GM19240 (cell line): ENCODE results near the gene MPHOSPH8.
"Not testable (repeated sequence)": the region's sequence is repeated elsewhere in the genome, so short reads cannot be mapped to it uniquely, and the experiment has no call there.

Source experiments
- DNase-seq: peaks from one replicate; pipeline ENCODE4 v3.0.0; 2011; ENCODE audit warnings: low spot score; ENCODE audit not compliant: insufficient read length

The MPHOSPH8 gene

DNA sequence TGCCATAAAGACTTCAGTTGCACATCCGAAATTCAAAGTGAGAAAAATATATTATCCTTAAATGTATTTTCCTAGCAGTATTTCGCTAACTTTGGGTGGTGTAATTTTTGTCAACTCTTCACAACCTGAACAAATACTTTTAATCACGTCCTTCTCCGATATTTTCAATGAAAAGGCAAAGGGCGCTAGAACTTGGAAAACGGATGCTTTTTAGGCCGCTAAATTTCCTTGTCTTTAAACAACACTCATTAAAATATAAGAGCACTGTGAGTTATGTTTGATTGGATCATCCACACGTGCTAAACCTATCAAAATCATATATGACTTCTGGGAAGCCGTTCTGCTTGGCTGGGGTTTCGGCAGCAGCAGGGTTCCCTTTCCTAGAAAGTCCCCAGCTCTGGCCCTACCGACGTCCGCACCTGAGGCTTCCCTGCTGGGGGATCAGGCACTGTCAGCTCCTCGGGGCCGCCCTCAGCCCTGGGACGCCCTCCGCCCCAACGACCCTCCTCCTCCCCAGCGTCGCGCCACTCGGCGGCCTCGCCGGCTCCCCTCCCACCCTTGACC, 462 bp upstream of the MPHOSPH8 start:
- DNase-seq: no peak

DNA sequence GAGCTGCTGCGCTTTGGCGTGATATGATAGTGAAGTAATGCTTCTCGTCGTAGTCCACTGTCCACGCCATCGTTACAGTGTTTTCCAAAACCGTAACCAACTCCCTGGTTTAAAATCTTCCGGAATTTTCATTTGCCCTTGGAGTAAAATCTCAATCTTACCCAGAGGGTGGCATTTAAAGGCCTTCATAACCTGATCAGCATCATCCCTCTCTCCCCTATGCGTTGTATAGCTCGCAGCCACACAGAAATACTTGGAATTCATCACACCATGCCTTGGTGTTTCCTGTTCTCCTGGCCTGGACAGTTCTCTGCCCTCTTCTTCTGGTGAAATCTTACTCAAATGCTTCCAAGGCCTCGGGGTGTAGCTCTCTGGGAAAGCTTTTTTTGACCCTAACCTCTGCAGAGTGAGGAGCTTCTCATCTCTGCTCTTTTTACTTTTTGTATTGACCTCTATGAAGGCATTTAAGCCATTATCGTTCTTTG, 839 bp downstream of the MPHOSPH8 start:
- no peak for DNase-seq

DNA sequence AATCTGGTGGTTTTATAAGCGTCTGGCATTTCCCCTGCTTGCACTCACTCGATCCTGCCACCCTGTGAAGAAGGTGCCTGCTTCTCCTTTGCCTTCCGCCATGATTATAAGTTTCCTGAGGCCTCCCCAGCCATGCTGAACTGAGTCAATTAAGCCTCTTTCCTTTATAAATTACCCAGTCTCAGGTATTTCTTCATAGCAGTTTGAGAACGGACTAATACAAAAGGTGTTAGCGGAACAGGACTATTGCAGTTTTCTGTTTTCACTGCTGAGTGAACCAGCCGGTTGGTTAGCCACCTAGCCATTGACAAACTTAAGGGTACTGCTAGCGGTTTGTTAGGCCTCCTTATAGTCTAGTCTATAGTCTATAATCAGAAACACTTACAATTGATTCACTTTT, 2.5 kb downstream of the MPHOSPH8 start:
- not testable (repeated sequence) for DNase-seq

DNA sequence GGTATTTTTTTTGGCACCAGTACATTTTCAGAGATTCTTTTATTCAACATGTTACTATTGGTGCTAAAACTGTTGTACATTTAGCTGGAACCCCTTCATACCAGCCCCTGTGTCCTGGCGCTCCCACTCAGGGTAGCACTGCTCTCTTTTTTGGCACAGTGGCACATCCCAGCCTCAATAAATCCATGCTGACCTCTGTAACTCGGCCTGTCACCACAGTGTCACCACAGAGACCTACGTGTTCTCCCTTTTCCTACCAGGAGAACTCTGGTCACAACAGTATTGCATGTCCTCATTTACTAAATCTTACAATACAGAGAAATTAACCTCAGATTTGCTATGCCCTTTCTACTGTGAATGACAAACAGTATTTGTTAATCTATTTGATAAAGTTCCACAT, 10.2 kb downstream of the MPHOSPH8 start:
- no peak for DNase-seq

DNA sequence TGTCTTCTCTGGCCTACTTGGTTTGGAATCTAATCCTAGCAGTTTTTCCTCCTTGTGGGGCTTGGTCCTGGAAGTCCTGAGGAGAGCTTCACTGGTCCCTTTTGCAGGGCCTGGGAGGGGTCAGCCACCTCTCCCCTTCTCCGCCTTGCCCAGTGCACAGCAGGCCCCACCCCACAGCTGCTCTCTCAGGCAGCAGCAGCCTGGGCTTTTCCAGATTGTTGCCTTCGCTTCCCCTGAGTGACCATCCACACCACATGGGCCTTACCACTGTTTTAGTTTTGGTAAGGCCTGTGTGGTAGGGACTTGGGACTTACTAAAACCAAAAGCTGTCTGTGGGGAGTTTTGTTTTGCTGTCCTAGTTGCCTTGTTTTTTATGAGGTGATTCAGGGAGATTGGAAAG, 11.5 kb downstream of the MPHOSPH8 start:
- DNase-seq: no peak

DNA sequence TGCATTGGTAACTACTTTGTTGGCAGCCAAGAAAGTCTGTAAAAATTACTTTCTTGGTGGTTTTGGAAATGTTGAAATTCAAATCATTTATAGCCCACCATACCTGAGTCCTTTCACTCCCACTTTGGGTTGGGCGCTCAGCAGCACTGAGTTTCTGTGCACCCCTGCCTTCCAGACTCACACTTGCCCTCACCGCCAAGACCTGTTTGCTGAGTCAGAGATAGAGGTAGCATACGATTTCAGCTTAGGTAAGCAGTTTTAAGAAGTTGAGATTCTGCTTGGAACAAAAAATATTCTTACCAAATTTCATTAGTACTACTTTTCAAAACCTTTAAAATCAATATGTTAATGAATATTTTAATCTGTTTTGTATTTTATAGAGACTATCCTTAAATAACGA, 12.6 kb downstream of the MPHOSPH8 start:
- no peak for DNase-seq

DNA sequence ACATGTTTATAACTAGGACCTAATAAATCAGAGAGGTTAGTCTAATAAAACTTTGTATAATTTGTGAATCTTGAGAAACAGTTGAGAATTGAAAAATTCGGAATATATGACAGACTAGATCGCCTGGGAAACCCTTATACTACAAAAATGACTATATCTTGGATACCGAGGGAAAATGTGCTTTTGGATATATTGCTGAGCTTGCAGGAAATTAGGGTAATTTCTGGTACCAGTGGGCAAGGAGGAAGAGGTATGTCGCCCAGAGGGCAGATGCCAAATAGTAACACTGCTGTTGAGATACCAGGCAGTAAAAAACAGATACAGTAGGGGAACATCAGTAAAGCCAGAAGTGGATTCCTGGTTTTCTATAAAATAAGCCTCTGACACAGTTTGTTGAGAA, 17.3 kb downstream of the MPHOSPH8 start:
- DNase-seq: no peak

DNA sequence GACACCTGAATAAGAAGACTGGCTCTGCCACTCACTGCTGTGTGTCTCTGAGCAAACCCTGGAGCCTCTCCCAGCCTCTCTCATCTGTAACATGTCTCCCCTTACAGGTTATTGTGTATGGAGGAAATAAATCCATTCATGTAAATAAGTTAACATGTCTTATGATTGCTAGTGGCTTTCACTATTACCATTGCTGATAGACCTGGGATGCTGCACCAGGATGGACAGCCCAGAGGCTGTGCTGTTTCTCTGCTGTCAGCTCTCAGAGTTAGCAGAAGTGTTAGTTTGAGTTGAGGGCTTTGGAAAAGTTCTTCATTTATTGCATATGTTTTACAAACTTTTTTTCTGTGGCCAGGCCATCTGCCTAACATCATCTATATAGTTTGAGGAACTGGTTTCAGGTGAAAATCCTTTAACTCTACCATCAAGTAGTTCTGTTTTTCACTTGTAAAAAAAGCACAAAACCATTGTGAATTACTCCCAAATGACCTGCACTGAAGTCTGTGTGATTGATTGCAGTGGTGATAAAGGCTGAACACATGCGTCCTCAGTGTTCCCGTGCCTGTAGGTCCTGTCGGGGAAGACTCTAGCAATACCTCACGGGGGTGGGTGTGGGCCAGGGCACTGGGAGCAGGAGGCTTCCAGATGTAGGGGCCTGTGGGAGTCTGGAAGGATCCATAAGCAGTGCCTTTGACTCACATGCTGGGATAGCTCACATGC, 24.6 kb downstream of the MPHOSPH8 start:
- DNase-seq: no peak

DNA sequence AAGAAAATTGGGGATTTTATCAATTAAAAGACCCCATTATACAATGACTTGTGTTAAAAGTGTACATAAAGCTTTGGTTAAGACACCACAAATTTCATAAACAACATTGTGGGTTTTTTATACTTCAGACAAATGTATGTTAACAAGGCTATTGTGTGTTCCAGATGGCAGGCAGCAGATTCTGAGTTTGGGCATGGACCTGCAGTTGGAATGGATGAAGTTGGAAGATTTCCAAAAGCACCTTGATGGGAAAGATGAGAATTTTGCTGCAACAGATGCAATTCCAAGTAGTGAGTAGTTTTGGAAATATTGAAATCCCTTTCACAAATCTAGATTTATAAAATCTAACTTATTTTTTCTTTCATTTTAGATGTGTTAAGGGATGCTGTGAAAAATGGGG, 25.4 kb downstream of the MPHOSPH8 start:
- no peak for DNase-seq

DNA sequence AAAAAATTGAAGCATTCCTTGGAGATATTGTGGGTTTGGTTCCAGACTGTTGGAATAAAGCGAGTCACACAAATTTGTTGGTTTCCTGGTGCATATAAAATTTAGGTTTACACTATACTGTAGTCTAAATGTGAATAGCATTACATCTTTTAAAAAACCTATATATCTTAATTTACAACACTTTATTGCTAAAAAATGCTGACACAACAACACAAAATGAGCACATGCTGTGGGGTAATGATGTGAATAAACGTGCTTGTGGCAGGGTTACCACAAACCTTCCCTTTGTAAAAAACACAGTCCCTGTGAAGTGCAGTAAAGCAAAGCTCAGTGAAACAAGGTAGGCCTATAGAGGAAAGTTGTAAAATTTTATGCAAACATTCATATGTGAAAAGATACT, 27.7 kb downstream of the MPHOSPH8 start:
- DNase-seq: no peak

DNA sequence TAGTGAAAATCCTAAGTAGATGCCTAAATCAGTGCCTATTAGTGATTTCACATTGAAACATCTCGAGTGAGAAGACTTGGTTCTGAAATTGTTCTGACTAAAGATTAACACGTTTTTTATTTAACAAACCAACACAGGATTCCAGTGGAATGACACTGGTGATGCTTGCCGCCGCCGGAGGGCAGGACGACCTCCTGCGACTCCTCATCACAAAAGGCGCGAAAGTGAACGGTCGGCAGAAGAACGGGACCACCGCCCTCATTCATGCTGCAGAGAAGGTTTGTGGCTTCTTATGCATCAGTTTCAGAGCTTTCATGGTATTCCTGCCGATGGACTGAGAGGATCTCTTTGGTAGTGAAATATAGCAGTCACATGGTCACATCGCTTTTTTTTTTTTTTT, 28.1 kb downstream of the MPHOSPH8 start:
- no peak for DNase-seq

DNA sequence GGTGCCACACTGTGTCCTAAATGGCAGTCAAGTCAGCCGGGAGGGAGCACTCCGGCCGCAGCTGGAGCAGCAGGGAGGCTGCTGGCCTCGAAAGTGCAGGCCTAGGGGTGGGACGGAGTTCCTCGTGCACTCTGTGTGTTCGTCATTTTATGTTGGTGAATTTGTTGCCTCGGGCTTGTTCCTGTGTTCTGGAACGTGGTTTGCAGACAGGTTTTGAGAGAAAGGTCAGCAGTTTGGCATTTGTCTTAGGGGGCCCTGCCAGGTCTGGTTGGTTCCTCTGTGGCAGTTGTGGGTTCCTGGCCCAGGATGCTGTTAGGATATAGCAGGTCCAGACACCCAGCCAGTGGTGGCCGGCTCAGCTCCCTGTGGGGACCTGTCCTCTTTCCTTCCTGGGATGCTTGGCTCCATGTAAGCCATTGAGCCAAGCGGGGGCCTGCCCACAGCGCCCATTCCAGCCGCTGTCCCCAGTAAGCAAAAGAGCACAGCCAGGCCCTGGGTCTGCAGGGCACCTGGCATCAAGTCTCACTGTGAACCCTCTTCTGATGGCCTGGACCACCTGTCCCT, 30.0 kb downstream of the MPHOSPH8 start:
- DNase-seq: no peak

DNA sequence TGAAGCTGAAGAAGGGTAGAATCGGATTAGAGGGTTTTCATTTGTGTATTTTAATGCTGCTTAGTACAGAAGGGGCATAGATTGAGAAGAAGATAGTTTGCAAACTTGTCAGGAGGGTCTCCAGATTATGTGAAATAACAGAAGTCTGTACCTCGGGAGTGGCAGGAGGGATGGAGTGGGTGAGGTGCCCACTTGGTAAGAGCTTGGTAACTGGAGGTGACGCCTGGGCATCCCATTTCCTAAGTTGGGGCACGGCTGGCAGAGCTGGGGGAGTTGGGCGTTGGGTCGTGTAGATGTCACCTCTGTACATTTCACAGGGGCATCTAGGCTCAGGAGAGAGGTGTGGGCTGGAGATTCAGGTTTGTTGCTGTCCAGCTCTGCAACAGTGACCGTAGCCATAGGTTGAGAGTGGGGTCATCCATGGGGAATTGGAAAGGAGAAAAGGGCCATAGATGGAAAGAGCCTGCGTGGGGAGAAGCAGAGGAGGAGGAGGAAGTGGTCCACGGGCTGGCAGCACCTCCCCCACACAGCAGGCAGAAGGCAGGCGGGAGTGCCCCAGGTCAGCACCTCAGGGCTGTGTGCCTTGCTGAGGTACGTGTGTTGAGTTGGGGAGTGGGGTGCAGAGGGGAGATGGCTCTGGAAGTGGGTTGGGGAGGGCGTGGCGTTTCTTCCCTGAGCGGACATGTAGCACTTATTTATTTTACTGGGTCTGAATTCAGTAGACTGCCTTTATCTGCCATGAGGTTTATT, 31.2 kb downstream of the MPHOSPH8 start:
- no peak for DNase-seq

DNA sequence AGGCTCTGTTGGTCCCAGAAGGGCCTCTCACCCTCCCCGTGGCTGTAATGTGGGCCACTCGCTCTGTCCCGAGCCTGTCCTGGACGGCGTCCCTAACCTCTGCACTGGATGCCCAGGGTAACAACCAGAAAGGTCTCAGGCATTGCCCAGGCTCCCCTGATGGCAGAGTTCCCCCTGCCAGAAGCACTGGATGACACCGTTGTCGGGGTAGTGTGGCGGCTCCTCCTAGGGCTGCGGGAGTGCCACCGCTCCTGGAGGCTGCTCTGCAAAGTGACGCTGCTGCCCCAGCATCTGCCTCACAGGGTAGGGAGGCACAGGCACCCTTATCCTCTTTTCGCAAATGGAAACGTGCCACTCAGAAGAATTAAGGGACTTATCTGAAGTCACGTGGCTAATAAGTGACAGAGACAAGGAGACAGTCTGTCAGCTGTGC, 32.0 kb downstream of the MPHOSPH8 start:
- DNase-seq: no peak

DNA sequence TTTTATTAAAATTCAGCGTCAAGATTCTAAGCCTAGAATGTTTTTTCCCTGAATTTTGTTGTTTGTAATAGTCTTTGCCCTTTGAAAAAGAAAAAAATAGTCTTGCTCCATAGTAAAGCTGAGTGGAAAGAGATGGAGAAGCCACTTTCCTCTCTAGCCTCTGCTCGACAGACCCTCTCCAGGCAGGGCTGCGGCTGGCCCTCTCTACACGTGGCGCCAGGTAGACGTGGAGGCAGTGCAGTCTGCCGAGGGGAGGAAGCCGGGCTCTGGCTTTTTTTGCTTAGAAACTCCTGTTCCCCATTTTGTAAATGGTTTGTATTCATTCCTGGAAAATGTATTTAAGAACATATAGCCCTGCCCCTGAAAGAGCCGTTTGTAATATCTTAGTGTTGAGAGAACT, 35.3 kb downstream of the MPHOSPH8 start:
- no peak for DNase-seq

DNA sequence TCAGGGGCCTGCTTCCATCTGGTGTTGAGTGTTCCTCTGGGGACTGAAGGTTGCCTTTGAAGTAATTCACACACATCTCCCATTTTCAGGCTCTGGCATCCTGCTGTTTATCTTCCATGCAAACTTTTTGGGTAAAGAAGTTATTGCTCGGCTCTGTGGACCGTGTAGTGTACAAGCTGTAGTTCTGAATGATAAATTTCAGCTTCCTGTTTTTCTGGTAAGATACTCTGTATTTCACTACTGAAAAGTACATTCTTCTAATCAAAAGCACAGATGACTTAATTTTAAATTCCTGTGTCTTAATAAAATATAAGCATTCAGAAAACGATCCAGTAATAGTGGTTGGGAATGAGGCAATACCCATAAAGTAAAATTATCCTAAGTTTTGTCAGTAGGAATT, 36.7 kb downstream of the MPHOSPH8 start:
- DNase-seq: no peak

DNA sequence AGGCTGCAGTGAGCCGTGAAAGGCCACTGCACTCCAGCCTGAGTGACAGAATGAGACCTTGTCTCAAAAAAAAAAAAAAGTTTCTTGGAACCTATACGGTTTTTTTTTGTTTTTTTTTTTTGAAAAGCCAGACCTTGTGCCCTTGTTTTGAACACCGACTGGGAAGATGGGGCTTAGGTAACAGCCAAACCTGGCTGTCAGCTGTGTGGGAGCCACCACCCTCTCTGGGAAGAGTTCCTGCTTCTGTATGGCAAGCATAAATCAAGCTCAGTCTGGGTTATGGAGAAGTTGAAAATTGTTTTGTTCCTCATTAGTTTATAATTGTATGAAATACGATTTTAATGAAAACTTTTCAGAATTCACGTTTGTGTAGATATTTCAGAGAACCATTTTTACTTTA, 39.5 kb downstream of the MPHOSPH8 start:
- DNase-seq: no peak

DNA sequence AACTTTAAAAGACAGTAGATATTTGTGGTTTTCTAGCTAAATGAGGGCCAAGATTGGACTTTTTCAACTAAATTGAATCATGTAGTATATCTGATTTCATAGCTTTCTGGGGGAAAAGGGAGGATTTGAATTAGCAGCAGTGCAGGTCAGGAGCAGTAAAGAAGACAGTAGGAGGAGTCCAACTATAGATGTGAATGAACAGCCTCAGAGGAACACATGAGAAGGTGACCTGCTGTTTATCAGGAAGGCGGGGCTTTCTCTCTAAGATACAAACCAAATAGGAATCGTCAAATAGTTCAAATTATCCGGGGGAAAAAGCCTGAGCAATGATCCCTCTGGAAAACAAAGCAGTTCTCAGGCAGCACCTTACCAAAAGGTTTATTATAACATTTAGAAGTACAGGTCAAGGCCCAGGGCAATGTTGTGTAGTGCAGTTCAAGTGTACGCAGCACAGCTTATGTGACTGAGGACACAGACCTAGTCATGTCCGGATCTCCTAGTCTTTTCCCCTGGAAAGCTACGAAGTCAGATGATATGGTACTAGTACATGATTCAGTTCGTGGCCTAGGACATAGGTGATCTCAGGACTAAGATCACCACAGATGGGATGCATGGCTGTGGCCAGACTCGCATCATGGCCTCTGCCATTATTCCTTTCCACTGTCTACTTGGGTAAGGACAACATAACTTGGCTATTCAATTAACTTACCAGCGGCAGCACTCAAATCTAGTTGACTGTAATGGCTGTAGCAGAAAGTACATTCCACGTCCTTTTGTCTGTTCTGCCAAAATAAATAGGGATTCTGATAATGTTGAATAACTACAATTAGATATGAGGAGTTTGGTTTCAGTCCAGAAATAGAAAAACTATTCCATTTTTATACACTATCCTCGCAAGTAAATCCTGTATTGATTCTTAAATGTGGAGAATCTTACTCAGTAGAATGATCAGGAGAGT, 40.3 kb downstream of the MPHOSPH8 start:
- DNase-seq: no peak

DNA sequence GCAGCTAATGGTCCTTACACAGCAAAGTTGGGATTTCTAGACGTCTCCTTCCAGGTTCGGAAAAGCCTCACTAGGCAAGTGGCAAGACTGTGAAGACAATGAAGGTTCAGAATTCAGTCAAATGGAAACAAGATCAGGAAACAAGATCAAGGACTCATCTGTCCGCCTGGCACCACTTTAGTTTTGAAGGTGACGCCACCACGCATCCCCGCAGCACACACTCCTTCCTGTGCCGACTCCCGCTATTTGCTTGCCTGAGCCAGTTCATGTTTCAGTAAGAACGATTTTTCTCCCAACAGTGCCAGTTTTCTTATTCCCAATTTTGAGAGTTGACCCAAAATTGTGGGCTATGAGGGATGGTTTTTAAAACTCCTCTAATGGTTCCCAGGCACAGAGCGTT, 41.4 kb downstream of the MPHOSPH8 start:
- DNase-seq: no peak

DNA sequence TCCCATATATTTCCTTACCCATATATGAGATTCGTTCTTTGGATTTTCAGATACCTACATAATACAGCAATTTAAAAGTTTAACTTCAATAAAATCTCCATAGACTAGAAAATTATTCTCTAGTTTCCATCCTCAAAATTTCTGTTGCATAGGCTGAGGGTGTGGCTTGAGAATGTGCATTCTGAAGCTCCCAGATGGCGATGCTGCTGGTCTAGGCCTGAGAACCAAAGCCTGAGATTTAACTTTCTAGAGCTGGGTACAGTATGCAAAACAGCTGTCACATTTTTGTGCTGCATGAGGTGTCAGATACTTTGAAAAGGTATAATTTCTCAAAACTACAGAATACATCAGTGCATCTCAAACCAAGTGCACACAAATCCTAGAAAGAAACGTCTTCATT, 42.7 kb downstream of the MPHOSPH8 start:
- DNase-seq: no peak

DNA sequence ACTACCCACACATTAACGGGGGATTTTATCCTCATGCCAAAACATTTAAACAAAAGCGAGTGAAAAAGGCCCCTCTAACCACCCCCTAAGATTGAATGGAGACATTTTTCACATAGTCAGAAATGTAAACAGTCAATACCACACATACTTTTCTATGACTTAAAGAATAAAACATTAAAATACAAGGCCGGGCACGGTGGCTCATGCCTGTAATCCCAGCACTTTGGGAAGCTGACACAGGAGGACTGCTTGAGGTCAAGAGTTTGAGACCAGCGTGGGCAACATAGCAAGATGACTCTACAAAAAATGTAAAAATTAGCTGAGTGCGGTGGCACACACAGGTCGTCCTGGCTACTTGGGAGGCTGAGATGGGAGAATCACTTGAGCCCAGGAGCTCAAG, 47.3 kb downstream of the MPHOSPH8 start:
- DNase-seq: no peak
